Mucosa of stomach (tissue), 1 donor: ENCODE measurements around the gene HTRA1.

Experiments used
- H3K27me3 ChIP-seq: one replicate; pipeline ENCODE4 v1.7.0; 2013; ENCODE audit warnings: mild to moderate bottlenecking, low read length; ENCODE audit not compliant: control insufficient read depth, insufficient read depth
- H3K36me3 ChIP-seq: one replicate; pipeline ENCODE4 v1.7.0; 2013; ENCODE audit warnings: low read length; ENCODE audit not compliant: control insufficient read depth, insufficient read depth
- H3K4me1 ChIP-seq: one replicate; pipeline ENCODE4 v1.7.0; 2013; ENCODE audit warnings: mild to moderate bottlenecking, low read length; ENCODE audit not compliant: control insufficient read depth, insufficient read depth
- H3K4me3 ChIP-seq: one replicate; pipeline ENCODE4 v1.7.0; 2013; ENCODE audit warnings: low read length
- H3K9ac ChIP-seq: one replicate; pipeline ENCODE4 v1.7.0; 2013; ENCODE audit warnings: mild to moderate bottlenecking, low read length, moderate library complexity
- H3K9me3 ChIP-seq: one replicate; pipeline ENCODE4 v1.7.0; 2013; ENCODE audit warnings: mild to moderate bottlenecking, low read length, moderate library complexity; ENCODE audit not compliant: control insufficient read depth
- donor health status: Pancreatic carcinoma.

HTRA1 gene

DNA sequence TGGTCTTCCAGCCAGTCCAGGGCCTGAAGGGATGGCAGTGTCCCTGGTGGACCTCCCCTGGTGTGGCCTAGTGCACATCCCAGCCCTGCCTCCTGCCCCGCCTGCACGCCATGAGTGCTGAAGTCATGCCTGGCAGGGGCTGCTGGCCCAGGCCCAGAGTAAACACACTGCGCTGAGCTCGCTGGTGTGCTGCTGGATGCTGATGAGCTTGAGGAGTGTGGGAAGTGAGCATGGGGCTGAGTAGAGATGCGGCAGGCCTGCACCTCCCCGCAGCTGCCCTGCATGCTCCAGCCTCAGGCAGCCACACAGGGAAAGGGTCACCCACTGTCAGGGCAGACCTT is 43.2 kb downstream of the HTRA1 start:
- no peaks in the 10 kb centered on the region for H3K36me3 ChIP-seq
- H3K9me3 ChIP-seq: no peaks in the 10 kb centered on the region
- no peak overlapping the region for H3K9ac ChIP-seq
- H3K4me3 ChIP-seq: no peak overlapping the region
- no peaks in the 10 kb centered on the region for H3K4me1 ChIP-seq
- H3K27me3 ChIP-seq: no peaks in the 10 kb centered on the region

DNA sequence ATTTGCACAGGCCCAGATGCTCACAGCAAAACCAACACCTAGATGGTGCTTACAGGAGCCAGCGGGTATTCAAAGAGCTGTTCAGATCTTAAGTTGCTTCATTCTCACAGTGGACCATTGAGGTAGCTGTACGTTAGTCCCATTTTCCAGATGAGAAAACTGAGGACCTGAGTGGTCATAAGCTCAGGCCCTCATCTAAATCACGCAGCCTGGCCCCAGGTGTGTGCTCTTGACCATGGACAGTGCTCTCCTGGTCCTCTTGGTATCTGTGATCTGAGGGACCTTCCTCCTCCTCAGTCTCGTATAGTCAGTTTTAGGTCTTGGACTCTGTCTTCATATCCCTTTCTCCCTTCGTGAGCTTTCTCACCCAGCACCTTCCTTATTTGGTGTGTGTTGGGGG is 43.7 kb downstream of the HTRA1 start:
- no peaks in the 10 kb centered on the region for H3K27me3 ChIP-seq
- H3K9ac ChIP-seq: no peak overlapping the region
- no peaks in the 10 kb centered on the region for H3K9me3 ChIP-seq
- no peaks in the 10 kb centered on the region for H3K36me3 ChIP-seq
- H3K4me1 ChIP-seq: no peaks in the 10 kb centered on the region
- H3K4me3 ChIP-seq: no peak overlapping the region

GRCh38 chr10:122505885-122506645 is 44.7 kb downstream of the HTRA1 start:
- Histone ChIP-seq H3K27me3 (no peaks in the 10 kb centered on the region), H3K36me3 (no peaks in the 10 kb centered on the region)

GRCh38 chr10:122507616-122508015 is 46.3 kb downstream of the HTRA1 start:
- Histone ChIP-seq H3K4me1 (no peaks in the 10 kb centered on the region), H3K36me3 (no peaks in the 10 kb centered on the region), H3K9ac (no peak overlapping the region), H3K27me3 (no peaks in the 10 kb centered on the region), H3K9me3 (no peaks in the 10 kb centered on the region), H3K4me3 (no peak overlapping the region)

More at GRCh38 chr10:122505885-122506645, 44.7 kb downstream of the HTRA1 start:
- no peak overlapping the region for H3K4me3 ChIP-seq
- H3K9me3 ChIP-seq: no peaks in the 10 kb centered on the region
- no peaks in the 10 kb centered on the region for H3K4me1 ChIP-seq
- no peak overlapping the region for H3K9ac ChIP-seq

GRCh38 chr10:122508021-122508420 is 46.7 kb downstream of the HTRA1 start:
- H3K9ac ChIP-seq: no peak overlapping the region
- H3K4me1 ChIP-seq: no peaks in the 10 kb centered on the region
- H3K4me3 ChIP-seq: no peak overlapping the region
- no peaks in the 10 kb centered on the region for H3K9me3 ChIP-seq
- H3K27me3 ChIP-seq: no peaks in the 10 kb centered on the region
- no peaks in the 10 kb centered on the region for H3K36me3 ChIP-seq

DNA sequence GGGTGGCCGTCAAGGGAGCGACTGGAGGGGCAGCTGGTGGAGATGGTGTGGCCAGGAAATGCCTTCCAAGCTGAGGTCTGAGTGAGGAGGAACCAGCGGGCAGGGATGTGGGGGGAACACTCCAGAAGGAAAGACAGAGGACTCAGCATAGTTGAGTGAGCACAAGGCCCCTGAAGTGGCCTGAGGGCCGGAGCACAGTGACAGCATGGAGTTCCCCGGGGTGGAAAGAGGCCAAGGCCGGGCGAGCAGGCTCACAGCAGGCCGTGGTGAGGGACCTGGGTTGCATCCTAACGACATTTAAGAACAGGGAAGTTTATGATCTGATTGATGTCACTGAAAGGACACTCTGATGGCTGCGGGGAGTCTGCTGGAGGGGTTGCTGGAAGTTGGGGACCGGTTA is 48.0 kb downstream of the HTRA1 start:
- H3K27me3 ChIP-seq: no peaks in the 10 kb centered on the region
- H3K9ac ChIP-seq: no peak overlapping the region
- no peaks in the 10 kb centered on the region for H3K36me3 ChIP-seq
- no peaks in the 10 kb centered on the region for H3K4me1 ChIP-seq
- H3K4me3 ChIP-seq: no peak overlapping the region
- no peaks in the 10 kb centered on the region for H3K9me3 ChIP-seq

GRCh38 chr10:122510326-122510725 is 49.0 kb downstream of the HTRA1 start:
- Histone ChIP-seq H3K9me3 (no peaks in the 10 kb centered on the region), H3K9ac (no peak overlapping the region), H3K36me3 (no peaks in the 10 kb centered on the region), H3K4me1 (no peaks in the 10 kb centered on the region), H3K4me3 (no peak overlapping the region), H3K27me3 (no peaks in the 10 kb centered on the region)

GRCh38 chr10:122510736-122511135 is 49.4 kb downstream of the HTRA1 start:
- no peaks in the 10 kb centered on the region for H3K36me3 ChIP-seq
- H3K27me3 ChIP-seq: no peaks in the 10 kb centered on the region
- no peak overlapping the region for H3K4me3 ChIP-seq

GRCh38 chr10:122513053-122513452 is 51.7 kb downstream of the HTRA1 start:
- Histone ChIP-seq H3K4me1 (no peaks in the 10 kb centered on the region), H3K4me3 (no peak overlapping the region), H3K27me3 (no peaks in the 10 kb centered on the region), H3K36me3 (no peaks in the 10 kb centered on the region), H3K9me3 (no peaks in the 10 kb centered on the region), H3K9ac (no peak overlapping the region)

More at GRCh38 chr10:122510736-122511135, 49.4 kb downstream of the HTRA1 start:
- H3K9me3 ChIP-seq: no peaks in the 10 kb centered on the region
- no peaks in the 10 kb centered on the region for H3K4me1 ChIP-seq
- no peak overlapping the region for H3K9ac ChIP-seq

DNA sequence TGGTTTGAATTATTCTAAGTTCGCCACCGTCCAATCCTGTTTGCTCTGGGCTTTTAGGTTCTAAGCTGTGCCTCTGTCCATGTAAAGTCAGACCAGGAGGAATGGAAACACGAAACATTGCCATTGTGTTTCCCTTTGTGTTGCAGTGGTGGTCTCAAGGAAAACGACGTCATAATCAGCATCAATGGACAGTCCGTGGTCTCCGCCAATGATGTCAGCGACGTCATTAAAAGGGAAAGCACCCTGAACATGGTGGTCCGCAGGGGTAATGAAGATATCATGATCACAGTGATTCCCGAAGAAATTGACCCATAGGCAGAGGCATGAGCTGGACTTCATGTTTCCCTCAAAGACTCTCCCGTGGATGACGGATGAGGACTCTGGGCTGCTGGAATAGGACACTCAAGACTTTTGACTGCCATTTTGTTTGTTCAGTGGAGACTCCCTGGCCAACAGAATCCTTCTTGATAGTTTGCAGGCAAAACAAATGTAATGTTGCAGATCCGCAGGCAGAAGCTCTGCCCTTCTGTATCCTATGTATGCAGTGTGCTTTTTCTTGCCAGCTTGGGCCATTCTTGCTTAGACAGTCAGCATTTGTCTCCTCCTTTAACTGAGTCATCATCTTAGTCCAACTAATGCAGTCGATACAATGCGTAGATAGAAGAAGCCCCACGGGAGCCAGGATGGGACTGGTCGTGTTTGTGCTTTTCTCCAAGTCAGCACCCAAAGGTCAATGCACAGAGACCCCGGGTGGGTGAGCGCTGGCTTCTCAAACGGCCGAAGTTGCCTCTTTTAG is 52.9 kb downstream of the HTRA1 start:
- Histone ChIP-seq H3K4me1 (no peaks in the 10 kb centered on the region), H3K9me3 (no peaks in the 10 kb centered on the region), H3K9ac (no peak overlapping the region), H3K4me3 (no peak overlapping the region), H3K36me3 (no peaks in the 10 kb centered on the region), H3K27me3 (no peaks in the 10 kb centered on the region)

GRCh38 chr10:122515022-122515424 is 53.7 kb downstream of the HTRA1 start:
- no peaks in the 10 kb centered on the region for H3K27me3 ChIP-seq
- no peaks in the 10 kb centered on the region for H3K4me1 ChIP-seq
- no peak overlapping the region for H3K4me3 ChIP-seq
- no peaks in the 10 kb centered on the region for H3K9me3 ChIP-seq
- no peak overlapping the region for H3K9ac ChIP-seq
- no peaks in the 10 kb centered on the region for H3K36me3 ChIP-seq

- H3K4me3 ChIP-seq: no peak overlapping the region
Observed at GRCh38 chr10:122515588-122516231, 54.4 kb downstream of the HTRA1 start.

More at GRCh38 chr10:122515588-122516231, 54.4 kb downstream of the HTRA1 start:
- Histone ChIP-seq H3K4me1 (no peaks in the 10 kb centered on the region), H3K36me3 (no peaks in the 10 kb centered on the region), H3K9me3 (no peaks in the 10 kb centered on the region), H3K27me3 (no peaks in the 10 kb centered on the region), H3K9ac (no peak overlapping the region)
